Suppressor macrophage (primary cell): ENCODE measurements around the gene AHR.

Source experiments
- DNase-seq, 4 experiments: peaks; one replicate each; pipeline ENCODE4 v3.0.0-alpha.2; 2020 to 2022
- total RNA-seq, 17 experiments: gene quantifications; one replicate each; lab custom pipeline; 2026; ENCODE audit warnings: mixed read lengths in 6 of 17, inconsistent platforms in 3 of 17; lab: John Stamatoyannopoulos, UW

Gene AHR
- 27.9 to 290 (median 87.1) reads per million in 17 experiments for total RNA-seq

GRCh38 chr7:17298102-17298839, at the start of gene AHR:
AHR (plus strand) TSS chr7:17298652; CDS start chr7:17299265, 613 bp downstream.
- DNase-seq, result peak; percentile 93 to 98 (median 96)

DNA sequence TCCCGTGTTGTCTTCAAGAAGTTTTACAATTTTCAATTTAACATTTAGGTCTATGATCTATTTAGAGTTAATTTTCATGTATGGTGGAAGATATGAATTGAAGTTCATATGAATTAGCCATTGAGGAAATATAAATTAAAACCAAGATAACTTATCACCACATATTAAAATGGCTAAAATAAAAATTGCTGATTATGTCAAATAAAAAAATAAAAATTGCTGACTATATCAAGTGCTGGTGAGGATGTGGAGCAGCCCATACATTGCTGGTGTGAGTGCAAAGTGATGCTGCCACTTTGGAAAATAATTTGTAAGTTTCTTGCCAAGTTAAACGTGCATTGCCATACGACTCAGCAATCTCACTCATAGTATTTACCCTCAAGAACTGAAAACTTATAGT, 44.6 kb upstream of the AHR start:
- no peak for DNase-seq

GRCh38 chr7:17255926-17256325, 42.5 kb upstream of the AHR start:
- DNase-seq, result peak; percentile 40 to 77 (median 58)

GRCh38 chr7:17256375-17256774, 42.1 kb upstream of the AHR start:
- DNase-seq, result no peak

DNA sequence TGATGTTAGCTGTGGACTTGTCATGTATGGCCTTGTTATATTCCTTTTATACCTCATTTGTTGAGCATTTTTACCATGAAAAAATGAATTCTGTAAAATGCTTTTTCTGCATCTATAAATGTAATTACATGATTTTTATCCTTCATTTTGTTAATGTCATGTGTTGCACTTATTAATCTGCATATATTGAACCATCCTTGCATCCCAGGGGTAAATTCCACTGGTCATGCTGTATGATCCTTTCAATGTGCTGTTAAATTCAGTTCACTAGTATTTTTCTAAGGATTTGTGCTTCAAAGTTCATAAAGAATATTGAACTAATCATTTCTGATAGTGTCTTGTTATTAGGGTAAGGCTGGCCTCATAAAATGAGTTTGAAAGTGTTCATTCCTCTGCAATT, 31.9 kb upstream of the AHR start:
- DNase-seq, result no peak

DNA sequence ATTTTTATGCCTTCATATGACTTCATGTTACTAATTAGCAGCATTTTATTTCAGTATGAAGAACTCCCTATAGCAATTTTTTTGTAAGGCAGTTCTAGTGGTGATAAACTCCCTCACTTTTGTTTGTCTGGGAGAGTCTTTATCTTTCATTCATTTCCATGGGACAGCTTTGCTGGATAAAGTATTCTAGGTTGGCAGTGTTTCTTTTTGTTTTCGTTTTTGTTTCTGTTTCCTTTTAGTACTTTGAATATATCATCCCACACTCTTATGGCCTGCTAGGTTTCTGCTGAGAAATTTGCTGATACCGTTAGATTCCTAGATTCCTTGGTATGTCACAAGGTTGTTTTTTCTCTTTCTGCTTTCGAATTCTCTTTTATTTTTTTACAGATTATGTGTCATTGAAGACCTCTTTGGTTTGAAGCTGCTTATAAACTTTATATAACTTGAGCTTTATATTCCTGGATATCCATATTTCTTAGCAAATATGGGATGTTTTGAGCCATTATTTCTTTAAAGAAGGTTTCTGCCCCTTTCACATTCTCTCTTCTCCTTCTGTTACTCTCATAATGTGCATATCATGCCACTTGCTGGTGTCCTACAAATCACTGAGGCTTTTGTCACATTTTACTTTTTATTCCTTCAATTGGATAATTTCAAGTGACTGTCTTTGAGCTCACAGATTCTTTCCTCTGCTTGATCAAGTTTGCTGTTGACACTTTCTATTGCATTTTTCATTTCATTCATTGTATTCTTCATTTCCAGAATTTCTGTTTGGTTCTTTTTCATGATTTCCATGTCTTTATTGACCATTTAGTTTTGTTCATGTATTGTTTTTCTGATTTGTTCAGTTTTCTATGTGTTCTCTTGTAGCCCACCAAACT, 28.9 kb upstream of the AHR start:
- DNase-seq, result no peak

GRCh38 chr7:17274551-17275245, 23.8 kb upstream of the AHR start:
- DNase-seq, result peak; percentile 10 to 43 (median 31)

GRCh38 chr7:17275749-17276671, 22.4 kb upstream of the AHR start:
- peak in 1 of 4 experiments; percentile 15 for DNase-seq

DNA sequence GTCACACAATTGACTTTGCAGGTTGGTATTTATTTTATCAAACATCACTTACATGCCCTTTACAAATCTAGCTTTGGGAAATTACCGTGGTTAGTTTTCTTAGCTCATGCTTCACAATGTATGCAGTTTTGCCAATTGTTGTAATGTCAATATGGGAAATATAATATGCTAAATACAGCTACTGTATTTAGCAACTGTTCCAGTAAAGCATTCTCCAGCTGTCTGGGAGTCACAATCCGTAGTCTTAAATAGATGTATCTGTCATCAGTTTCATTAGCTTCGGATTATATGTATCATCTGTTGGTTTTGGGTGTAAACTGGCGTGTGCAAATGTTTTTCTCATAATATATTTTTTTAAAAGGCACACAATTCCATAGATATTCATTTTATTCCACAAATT, 19.4 kb upstream of the AHR start:
- DNase-seq, result no peak

GRCh38 chr7:17289074-17289645, 9.3 kb upstream of the AHR start:
- no peak for DNase-seq

DNA sequence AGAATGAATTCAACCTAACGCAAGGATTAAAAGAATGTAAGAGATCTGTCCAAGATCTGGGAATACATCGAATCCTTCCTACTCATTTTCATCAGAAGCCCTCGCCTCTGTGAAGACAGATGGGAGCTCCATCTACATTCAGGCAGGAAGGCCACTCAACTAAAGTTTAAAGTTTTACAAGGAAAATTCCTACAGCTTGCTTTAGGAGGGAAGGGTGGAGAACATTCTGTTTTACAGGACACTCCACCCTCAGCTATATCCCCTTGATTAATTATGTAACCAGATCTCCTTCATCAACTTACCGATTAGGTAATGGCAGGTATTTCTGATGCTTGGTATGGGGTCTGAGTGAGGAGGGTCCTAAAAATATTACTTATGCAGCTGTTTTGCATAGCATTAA, 5.6 kb upstream of the AHR start:
- no peak for DNase-seq

DNA sequence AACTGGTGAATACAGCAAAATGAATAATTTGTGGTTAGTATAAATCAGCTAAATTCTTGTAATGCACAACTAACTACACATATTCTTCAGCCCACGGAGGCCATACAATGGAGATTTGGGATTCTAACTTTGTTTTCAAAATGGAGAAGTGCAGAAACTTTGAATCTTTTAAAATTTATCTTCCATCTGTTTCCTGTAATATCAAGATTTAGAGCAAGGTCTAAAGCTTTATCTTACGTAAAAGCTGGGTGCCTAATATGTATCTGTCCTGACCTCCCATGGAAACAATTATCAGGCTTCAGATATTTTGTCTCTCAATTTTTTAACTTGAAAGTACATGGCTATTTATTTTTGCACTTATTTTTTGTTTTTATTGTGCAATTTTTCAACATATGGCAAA, 5.0 kb upstream of the AHR start:
- DNase-seq, result no peak

GRCh38 chr7:17297243-17297642, 1.2 kb upstream of the AHR start:
- DNase-seq, result peak in 1 of 4 experiments; percentile 28

DNA sequence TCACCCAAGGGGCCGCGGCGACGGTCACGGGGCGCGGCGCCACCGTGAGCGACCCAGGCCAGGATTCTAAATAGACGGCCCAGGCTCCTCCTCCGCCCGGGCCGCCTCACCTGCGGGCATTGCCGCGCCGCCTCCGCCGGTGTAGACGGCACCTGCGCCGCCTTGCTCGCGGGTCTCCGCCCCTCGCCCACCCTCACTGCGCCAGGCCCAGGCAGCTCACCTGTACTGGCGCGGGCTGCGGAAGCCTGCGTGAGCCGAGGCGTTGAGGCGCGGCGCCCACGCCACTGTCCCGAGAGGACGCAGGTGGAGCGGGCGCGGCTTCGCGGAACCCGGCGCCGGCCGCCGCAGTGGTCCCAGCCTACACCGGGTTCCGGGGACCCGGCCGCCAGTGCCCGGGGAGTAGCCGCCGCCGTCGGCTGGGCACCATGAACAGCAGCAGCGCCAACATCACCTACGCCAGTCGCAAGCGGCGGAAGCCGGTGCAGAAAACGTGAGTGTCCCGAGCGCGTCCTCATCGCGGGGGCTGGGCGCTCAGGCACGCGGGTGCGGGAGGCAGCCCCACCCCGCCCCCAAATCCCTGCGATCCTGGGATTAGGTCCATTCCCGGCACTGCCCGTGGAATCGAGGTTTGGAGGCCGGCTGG, 509 bp downstream of the AHR start:
- DNase-seq, result peak; percentile 50 to 70 (median 58)

- DNase-seq, result peak; percentile 4 to 40 (median 22)
Observed at GRCh38 chr7:17299483-17299991, 1.1 kb downstream of the AHR start.

DNA sequence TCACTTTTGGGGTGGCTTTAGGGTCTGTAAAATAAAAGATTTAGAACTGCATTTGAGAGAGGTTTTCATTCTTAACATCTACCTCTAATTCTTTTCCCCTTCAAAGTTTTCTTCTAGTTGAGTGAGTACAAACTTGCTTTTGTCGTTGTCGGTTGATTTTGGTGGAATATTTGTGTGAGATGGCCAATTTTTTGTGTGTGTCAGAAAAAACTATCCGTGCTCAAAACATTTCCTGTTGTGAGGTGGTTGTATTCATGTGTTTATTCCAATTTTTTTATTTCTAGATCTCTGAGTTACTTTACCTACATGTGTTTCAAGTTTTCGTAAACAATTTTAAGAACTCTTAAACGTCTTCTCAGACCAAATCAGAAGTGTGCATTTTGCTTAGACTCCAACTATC, 1.6 kb downstream of the AHR start:
- DNase-seq, result no peak

DNA sequence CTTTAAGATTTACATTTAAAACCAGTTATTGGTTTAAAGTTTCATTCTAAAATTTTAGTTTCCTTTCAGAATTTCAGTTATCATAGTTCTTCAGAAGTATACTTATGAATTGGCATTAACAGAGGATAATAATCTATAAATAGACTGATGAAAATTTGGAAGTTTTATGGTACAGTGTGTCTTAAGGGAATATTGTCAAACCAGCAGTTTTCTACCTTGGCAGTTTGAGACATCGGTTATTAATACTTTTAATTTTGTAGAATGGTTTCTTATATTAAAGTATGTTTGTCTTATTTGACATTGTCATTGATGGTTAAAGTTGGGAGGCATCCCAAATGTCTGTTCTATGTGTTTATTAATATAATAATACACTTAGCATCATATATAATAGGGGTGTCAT, 2.0 kb downstream of the AHR start:
- DNase-seq, result no peak

GRCh38 chr7:17301471-17302456, 3.3 kb downstream of the AHR start:
- peak in 3 of 4 experiments; percentile 54 to 76 (median 65) for DNase-seq

DNA sequence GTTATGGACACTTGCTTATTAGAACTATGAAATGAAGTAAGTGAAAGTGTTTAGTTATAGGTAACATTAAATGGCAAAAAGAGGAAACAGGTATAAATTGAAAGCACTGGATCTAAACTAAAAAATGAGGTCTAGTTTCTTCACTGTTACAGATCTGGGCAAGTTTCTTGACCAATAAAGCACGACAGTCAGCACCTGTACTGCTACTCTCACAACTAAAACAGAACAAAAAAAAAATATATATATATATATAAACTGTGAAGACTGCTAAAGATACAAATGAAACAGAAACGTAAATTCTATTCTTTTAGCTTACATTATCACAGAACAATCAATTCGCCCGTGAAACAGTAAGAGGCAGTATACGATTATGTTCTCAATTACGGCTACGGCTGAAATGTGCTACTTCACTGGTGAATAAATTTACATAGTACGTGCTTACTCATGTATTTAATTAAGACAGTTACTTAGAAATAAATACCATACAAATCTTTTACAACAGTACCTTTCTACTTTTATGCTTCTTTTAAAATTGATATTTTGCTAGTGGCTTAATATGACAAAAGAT, 4.2 kb downstream of the AHR start:
- DNase-seq, result peak in 3 of 4 experiments; percentile 32 to 51 (median 45)
